UCSD-AML1 (cell line): ENCODE results near the gene UGT1A1.

ENCODE experiments used
- DNase-seq: peaks from one replicate; lab custom pipeline; 2025; ENCODE audit not compliant: unreplicated experiment; lab: John Stamatoyannopoulos, UW

UGT1A1 gene

GRCh38 chr2:233794128-233794658 is 34.1 kb downstream of the UGT1A1 start:
- DNase-seq: no peak

DNA sequence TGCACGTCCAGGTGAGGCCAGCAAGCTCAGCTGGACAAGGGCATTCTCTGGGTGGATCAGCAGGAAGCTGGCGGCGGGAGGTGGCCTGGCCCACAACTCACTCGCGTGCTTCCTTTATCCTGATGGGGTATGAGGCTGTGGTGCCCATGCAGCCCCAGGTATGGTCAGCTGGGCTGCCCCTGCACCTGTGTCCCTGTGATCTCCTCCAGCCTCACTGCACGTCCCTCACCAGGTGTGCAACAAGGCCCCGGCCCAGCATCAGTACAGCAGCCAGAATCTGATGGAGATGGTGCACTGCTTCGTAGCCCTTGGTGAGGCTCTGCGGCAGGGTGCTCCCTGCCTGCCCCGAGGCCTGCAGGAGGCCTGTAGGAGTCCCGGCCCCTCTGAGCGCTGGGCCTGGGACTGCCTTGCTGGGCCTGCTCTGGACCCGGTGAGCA is 35.7 kb downstream of the UGT1A1 start:
- no peak for DNase-seq

- DNase-seq: no peak
Measured at GRCh38 chr2:233796254-233796653, 36.2 kb downstream of the UGT1A1 start.

- no peak for DNase-seq
Measured at GRCh38 chr2:233798335-233799086, 38.4 kb downstream of the UGT1A1 start.

GRCh38 chr2:233799087-233799665 is 39.1 kb downstream of the UGT1A1 start:
- no peak for DNase-seq

- DNase-seq: no peak
Measured at GRCh38 chr2:233799716-233800115, 39.6 kb downstream of the UGT1A1 start.

DNA sequence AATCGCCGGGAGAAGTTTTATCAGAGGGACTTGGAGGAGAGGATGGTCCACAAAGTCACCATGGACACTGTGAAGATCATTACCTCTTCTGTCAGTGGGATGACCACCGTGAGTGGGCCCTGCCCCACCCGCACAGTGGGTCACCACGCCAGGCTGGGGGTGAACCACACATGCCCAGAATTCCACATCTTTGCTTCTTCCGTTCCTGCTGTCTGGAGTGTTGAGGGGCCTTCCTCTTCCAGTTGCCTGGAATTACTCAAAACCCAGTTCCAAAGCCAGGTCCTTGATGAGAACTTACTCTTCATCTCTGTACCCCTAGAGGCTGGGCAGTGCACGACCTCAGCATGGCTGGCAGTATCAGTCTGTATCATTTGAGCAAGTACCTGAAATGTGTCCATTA is 40.1 kb downstream of the UGT1A1 start:
- no peak for DNase-seq

- no peak for DNase-seq
Measured at GRCh38 chr2:233801357-233802131, 41.5 kb downstream of the UGT1A1 start.

DNA sequence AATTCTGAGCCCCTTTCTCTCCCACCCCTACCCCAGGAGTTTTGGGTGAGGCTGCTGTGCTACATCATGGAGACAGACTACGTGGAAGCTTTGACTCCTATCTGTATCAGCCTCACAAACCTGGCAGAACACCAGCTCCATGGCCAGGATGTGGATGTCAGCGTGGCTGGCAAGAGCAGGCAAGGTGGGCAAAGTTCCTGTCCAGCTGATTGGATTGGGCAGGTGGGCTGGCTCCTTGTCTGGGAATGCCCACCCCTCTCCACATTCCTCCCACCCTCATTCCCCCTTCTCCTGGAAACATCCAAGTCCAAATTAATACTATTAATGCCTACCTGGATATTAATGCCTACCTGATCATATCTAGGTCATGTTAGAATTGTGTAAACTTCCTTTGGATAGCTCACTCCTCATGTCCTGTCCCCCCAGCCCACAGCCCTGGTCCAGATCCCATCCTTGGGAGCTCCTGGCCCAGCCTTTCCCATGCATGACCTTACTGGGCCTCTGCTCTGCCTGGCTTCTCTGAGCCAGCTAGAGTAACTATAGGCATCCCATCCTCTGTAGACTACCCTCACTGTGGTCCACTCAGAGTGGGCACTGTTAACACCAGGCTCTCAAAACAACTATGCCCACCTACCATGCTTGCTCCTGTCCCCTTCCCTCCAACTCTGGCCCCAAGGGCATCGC is 42.2 kb downstream of the UGT1A1 start:
- DNase-seq: no peak

DNA sequence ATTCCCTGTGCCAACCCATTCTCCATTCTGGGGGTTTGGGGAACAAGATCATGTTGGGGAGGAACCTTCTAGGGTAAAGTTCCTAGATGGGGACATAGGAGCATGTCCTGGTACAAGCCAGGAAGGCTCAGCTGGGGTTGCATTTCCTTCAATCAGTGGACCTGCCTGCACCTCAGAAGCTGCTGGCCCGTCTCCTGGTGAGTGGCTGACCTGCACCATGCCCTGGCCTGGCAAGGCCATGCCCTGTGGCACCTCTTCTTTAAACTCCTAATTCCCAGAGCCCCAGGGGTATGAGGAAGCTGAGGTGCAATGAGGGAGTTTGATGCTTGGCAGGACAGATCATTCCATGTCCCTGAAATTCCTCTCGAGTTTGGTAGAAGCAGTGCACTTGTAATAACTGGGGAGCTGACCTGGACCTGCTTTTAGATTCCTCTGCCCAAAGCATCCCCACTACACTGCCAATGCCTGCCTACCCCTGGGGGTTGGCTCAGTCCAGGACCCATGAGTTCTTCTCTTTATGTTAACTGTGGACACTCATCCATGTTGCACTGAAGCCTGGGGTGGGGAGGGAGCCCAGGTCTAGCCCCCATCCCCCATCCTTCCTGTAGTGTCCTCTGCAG is 43.3 kb downstream of the UGT1A1 start:
- no peak for DNase-seq

- no peak for DNase-seq
Measured at GRCh38 chr2:233803994-233804393, 43.9 kb downstream of the UGT1A1 start.

DNA sequence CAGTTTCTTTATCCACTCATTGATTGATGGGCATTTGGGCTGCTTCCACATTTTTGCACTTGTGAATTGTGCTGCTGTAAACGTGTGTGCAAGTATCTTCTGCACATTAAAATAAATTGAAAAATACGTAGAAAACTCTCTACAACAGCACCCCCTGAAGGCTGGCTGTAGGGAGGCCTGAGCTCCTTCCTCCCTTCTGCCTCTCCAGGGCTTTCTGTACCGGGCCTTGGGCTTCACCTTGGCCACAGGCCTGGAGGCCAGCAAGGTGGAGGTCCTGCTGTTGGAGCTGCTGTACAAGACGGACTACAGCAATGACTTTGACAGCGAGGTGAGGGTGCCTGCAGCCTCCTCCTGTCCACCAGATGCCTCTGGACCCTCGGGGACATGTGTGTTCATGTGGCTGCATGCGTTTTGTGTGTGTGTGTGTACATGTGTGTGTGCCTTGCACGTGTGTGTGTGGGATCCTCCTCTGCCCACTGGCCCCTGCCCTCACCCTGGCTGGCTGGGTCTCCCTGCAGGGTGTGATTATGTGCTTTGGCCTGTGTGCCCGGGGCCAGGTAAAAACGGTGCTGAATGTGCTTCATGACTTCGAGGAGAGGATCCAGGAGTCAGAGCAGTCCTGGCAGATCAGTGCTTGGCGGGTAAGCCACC is 47.3 kb downstream of the UGT1A1 start:
- DNase-seq: no peak

DNA sequence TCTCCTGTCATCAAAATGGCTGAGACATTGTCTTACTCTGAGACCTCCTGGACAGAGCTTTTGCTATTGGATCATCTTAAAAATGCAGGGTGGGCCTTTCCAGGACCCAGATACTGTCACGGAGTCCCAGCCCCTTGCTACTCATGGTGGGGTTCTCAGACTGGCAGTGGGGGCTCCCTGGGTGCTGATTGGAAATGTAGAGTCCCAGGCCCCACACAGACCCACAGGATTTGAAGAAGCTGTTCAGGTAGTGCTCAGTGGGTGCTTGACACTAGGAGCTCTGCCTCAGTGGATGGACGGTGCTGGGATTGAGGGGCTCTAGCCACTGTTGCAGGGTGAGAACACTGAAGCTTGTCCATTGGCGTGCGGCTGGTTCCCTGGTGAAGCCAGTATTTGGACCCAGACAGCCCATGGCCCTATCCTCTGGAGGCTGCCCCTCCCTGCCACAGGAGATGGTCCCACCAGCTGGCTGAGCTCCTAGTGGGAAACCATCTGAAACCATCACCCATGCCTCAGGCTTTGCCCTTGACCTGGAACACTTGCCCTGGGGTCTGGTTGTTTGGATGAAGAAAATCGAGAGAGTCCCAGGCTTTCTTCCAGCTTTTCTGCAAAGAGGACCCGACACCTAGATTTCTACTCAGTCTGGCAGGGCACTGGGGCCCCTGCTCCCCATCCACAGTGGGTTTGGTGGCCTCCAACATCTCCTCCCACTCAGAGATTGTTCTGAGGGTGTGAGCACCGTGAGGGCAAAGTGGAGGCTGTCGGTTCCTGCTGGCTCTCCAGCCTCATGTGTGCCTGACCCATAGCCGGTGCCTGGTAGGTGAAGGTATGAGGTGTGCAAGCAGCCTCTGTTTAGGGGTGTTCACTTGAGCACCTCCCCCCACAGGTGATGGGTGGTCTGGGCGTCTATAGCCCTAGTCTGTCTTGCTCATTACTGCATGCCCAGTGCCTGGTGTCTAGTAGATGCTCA is 48.2 kb downstream of the UGT1A1 start:
- no peak for DNase-seq

GRCh38 chr2:233810385-233810784 is 50.3 kb downstream of the UGT1A1 start:
- DNase-seq: no peak

- DNase-seq: no peak
Measured at GRCh38 chr2:233811087-233811486, 51.0 kb downstream of the UGT1A1 start.

DNA sequence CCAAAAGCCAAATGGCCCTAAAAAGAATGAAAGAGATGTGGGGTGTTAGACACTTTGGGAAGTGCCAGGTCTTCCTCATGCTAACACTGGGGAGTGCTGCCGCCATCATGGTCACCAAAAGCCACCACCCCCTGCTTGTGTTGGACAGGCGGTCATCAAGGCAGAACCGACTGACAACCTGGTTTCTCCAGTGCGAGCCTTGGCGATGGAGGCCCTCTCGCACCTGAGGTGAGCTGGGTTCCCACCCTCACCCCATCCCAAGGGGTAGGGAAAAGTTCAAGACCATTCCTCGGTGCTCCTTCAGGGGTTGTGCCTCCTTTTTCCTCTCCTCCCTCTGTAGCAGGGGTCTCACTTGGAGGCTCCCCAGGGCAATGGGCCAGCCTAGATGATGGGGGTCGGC is 51.7 kb downstream of the UGT1A1 start:
- no peak for DNase-seq

DNA sequence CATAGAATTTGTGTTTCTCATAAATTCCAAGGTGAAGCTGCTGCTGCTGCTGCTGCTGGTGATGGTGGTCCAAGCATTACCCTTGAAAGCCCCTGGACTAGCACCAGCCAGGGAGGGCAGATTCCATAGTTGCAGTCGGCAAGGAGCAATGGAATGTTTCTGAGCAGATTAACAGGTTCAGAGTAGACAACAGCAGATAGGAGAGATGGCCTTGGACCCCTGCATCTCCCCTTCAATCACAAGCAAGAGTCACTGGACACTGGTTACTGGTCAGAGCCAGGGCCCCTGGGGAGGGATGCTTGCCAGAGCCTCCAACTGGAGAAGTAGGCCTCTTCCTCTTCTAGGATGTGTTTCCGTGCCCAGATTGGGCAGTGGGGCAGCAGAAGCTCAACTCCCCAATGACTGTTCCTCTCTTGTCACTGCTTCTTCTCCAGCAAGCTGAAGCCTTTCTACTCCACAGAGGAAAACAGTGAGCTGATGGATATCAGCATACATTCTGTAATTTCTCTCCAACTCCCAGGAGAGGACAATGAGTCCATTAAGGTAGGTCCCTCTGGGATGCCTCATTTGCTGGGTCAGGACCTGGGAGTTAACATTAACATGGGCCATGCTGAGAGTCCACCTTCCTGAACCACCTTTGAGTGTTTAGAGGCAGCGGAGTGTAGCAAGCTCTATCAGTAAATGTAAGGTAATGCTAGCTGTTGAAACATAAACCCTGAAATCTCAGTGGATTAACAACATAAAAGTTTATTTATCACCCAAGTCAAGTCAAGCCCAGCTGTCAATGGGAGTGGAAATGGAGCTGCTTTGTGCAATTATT is 53.4 kb downstream of the UGT1A1 start:
- no peak for DNase-seq
